Bone marrow (tissue), 2 donors: ENCODE data around the gene ZNF264.
"Not testable (repeated sequence)": the region's sequence is repeated elsewhere in the genome, so short reads cannot be mapped to it uniquely, and the experiment has no call there.

Source experiments
- DNase-seq, 2 donors: peaks; one replicate each; lab custom pipeline; 2025; lab: John Stamatoyannopoulos, UW

ZNF264 gene

DNA sequence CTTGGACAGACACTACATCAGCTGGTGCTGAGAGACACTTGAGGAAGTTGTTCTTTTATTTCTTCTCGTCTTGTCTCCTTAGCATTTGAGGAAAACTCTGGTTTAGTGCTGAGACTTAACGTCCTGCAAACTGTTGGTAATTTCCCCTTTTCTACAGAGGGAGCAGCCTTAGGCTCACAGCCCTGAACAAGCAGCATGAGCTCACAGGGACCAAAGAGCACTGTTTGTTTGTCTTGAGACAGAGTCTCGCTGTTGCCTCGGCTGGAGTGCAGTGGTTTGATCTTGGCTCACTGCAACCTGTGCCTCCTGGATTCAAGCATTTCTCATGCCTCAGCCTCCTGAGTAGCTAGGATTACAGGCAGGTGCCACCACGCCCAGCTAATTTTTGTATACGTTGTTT lies 54.7 kb downstream of the ZNF264 start:
- DNase-seq, result no peak

DNA sequence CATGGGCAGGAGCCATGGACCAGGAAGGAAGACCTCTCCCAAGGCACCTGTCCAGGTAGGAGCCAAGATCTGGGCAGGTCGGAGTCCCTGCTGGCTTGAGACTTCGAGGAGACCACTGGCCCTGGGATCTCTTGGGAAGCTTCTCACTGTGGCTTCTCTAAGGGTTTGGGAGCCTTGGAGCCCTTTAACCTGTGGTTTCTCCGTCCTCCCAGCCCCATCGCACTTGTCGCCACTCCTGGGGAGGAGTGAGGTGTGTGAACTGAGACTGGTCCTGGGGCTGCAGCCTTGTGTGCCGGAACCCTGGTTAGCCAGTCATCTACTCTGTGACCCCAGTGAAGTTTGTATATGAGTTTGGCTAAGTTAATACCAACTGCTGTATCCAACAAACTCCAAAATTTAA lies 57.3 kb downstream of the ZNF264 start:
- DNase-seq, result no peak

DNA sequence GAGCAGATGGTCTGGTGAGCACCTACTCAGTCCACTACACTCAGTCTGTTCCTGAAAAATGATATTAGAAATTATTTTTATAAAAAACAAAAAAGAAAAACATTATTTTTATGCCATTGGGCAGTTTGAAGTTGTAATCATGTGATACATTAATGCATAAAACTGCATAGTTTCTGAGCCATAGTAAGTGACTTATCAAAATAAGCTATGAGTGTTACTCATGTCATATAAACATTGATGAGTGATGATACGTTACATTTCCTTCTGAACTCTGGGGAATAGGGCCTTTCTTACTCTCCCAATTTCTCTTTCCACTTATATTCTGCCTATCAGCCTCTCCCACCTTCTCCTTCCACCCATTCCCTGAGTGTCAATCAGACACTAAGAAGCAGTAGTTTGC lies 58.0 kb downstream of the ZNF264 start:
- no peak for DNase-seq

DNA sequence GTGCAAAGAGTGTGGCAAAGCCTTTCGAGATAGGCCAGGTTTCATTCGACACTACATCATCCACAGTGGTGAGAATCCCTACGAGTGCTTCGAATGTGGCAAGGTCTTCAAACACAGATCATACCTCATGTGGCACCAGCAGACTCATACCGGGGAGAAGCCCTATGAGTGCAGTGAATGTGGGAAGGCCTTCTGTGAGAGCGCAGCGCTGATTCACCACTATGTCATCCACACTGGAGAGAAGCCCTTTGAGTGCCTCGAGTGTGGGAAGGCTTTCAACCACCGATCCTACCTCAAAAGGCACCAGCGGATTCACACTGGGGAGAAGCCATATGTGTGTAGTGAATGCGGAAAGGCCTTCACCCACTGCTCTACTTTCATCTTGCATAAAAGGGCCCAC lies 62.5 kb downstream of the ZNF264 start:
- not testable (repeated sequence) for DNase-seq

GRCh38 chr19:57262044-57262443 lies 70.7 kb downstream of the ZNF264 start:
- DNase-seq, result no peak

DNA sequence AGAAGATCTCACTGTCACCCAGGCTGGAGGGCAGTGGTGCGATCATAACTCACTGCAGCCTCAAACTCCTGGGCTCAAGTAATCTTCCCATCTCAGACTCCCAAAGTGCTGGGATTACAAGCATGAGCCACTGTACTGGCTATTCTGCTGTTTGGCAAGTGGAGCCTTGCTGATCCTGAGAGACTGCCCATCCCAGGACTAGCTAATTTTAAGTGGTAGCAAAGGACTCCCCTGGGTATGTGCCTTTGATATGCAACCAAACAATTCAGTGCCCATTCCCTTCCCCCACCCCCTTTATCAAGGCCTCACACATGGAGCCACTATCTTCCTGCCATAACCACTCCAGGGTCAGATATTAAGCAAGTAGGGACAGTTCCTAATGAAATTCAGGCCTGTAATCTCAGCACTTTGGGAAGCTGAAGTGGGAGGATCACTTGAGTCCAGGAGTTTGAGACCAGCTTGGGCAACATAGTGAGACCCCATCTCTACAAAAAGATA lies 72.0 kb downstream of the ZNF264 start:
- no peak for DNase-seq

DNA sequence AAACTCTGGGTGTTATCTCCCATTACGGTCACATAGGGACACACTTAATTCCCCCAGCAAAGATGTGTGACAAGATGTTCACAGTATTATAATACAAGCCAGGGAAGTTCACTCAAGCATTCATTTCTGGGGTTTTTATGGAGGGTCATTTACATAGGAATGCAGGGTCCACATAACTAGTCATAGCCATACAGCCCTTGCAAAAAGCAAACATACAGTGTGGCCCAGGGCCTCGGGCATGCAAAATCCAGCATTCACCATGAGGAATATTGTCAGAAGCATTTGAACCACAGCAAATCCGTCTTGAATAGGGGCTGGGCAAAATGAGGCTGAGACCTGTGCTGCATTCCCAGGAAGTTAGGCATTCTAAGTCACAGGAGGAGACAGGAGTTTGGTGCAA lies 76.0 kb downstream of the ZNF264 start:
- no peak for DNase-seq

GRCh38 chr19:57269515-57270250 lies 78.4 kb downstream of the ZNF264 start:
- no peak for DNase-seq

GRCh38 chr19:57271280-57271679 lies 80.0 kb downstream of the ZNF264 start:
- DNase-seq, result no peak
